ENCODE data around the gene PFDN1. TPM values are rescaled to one million over a fixed set of nuclear protein-coding genes. Genes with fewer than 3 reads are reported as not detected.
A peak's percentile ranks its signal among the peaks of the same experiment; 100 is the strongest.

Gene PFDN1
- total and polyA plus RNA-seq, 9 of the 15 experiments (the other 6 are each of a cell fraction or from before 2014, with no cell fraction given), result 45.5 to 215 (median 78.0) TPM

- ChIA-PET CTCF (ENCODE audit: low intra/inter-chr PET ratio) (interaction anchor here (0.8 kb wide), 1 partner anchor 99 kb away, joined by 3 read pairs; no protein-coding TSS in a partner anchor), POLR2A (interaction anchor here (0.6 to 2.8 kb wide), 12 partner anchors 9 to 374 kb away, joined by 3 to 19 read pairs (median 4); partner anchors contain the start of gene PFDN1)
- intact Hi-C loops (cut with micrococcal nuclease) (loop anchor here (1.0 to 2.0 kb wide), 2 partner anchors 102 to 171 kb away; partner anchors contain the start of gene CYSTM1), in situ Hi-C loops (cut with MboI) (no loop called here)
- FAIRE-seq (no peak), ATAC-seq (peak; percentile 25), DNase-seq (ENCODE audit: extremely low read depth in 1 of 4, low spot score in 3 of 4) (peak in 3 of 4 experiments; percentile 36 to 63 (median 62))
- no peaks in the 10 kb centered on the region for H4K20me1 ChIP-seq (replicated peaks; ENCODE audit: control insufficient read depth, insufficient read depth, low read length)
- H3K27me3 ChIP-seq (ENCODE audit: control insufficient read depth in 2 of 2, insufficient read depth in 2 of 2, low read length in 2 of 2), result no peaks in the 10 kb centered on the region
- 39% methylated on average over 13 of the region's 35 CpGs for WGBS (ENCODE audit: insufficient coverage, low coverage, missing lambda C conversion rate)
- H3K27ac ChIP-seq (ENCODE audit: extremely low read depth, low read depth, low read length), result no peak overlapping the region
- H3K9me1 ChIP-seq (ENCODE audit: control insufficient read depth, insufficient read depth, low read length), result no peaks in the 10 kb centered on the region
- TF ChIP-seq ZBTB7A (IDR thresholded peaks at IDR 0.05; ENCODE audit: borderline replicate concordance, control insufficient read depth, low read depth, low read length) (peak; percentile 70; the same call in 1 of the 2 replicates), MXI1 (IDR thresholded peaks at IDR 0.05; ENCODE audit: low read depth, low read length) (no peak), CTCF (IDR thresholded peaks at IDR 0.05 in 2 of 3, conservative IDR thresholded peaks at IDR 0.05 in 1 of 3; ENCODE audit: insufficient read depth in 2 of 3, low read depth in 1 of 3, low read length in 3 of 3) (peak in 2 of 3 experiments; percentile 20 to 41; a peak in 3 of 6 replicates), EGR1 (conservative IDR thresholded peaks at IDR 0.05) (peak; percentile 53; the same call in 1 of the 2 replicates), NFE2 (IDR thresholded peaks at IDR 0.05; ENCODE audit: low read depth) (no peak), RAD21 (CRISPR knock-in tag; conservative IDR thresholded peaks at IDR 0.05 in 1 of 2, IDR thresholded peaks at IDR 0.05 in 1 of 2) (peak in 1 of 2 experiments; percentile 23; a peak in 1 of 4 replicates)
- H3K9me3 ChIP-seq (replicated peaks; ENCODE audit: control insufficient read depth, insufficient read depth, low read depth, low read length), result no peaks in the 10 kb centered on the region
- H3K9ac ChIP-seq (ENCODE audit: insufficient read depth in 1 of 2, low read depth in 2 of 2, low read length in 2 of 2), result peak overlapping the region in 1 of 2 experiments; percentile 88; a peak in 3 of 4 replicates
- H3K4me1 ChIP-seq (replicated peaks in 1 of 2; ENCODE audit: control insufficient read depth in 2 of 2, insufficient read depth in 2 of 2, low read length in 2 of 2), result peaks cover 13 to 23% of the 10 kb centered on the region in 2 experiments; a peak in 4 of 5 replicates
- H3K4me3 ChIP-seq, result peak overlapping the region; percentile 42
- no peaks in the 10 kb centered on the region for H3K36me3 ChIP-seq (ENCODE audit: control insufficient read depth, insufficient read depth, low read length)
- H3K79me2 ChIP-seq (ENCODE audit: control insufficient read depth, insufficient read depth, low read length), result no peaks in the 10 kb centered on the region
- H2AFZ ChIP-seq (ENCODE audit: low read depth, low read length), result peak overlapping the region; percentile 86
- peak overlapping the region; percentile 61 for H3K4me2 ChIP-seq (ENCODE audit: insufficient read depth, low read length)
- BruUV-seq (replicated peaks), result no TSS peak
Observed at GRCh38 chr5:140345919-140346347, 43.0 kb upstream of the PFDN1 start.

Measured in K562 (cell line).